Large intestine (tissue), 3 donors: ENCODE measurements around the gene VPS8. TPM values are rescaled to one million over a fixed set of nuclear protein-coding genes. Genes with fewer than 3 reads are reported as not detected.
A peak's percentile ranks its signal among the peaks of the same experiment; 100 is the strongest.

ENCODE experiments used
- DNase-seq, 2 donors: peaks; one replicate each; pipeline versions ENCODE4 v3.0.0 to v3.0.0-alpha.2; 2013
- H3K27ac ChIP-seq: one replicate; pipeline ENCODE4 v1.5.1; 2013; ENCODE audit warnings: low read length
- H3K27me3 ChIP-seq: 2 replicates; pipeline ENCODE4 v1.6.1; 2013; ENCODE audit warnings: low read length; ENCODE audit not compliant: control insufficient read depth, insufficient read depth
- H3K36me3 ChIP-seq: 2 replicates; pipeline ENCODE4 v1.6.1; 2013; ENCODE audit warnings: low read length; ENCODE audit not compliant: control insufficient read depth, insufficient read depth
- H3K4me1 ChIP-seq: one replicate; pipeline ENCODE4 v1.6.1; 2013; ENCODE audit warnings: low read length; ENCODE audit not compliant: control insufficient read depth, insufficient read depth
- H3K4me3 ChIP-seq: one replicate; pipeline ENCODE4 v1.5.1; 2013; ENCODE audit warnings: low read length
- H3K9me3 ChIP-seq: one replicate; pipeline ENCODE4 v1.6.1; 2013; ENCODE audit warnings: mild to moderate bottlenecking, low read depth, low read length, moderate library complexity; ENCODE audit not compliant: control insufficient read depth
- WGBS: methylation state at CpG from one replicate; pipeline ENCODE4 v1.1.5; 2013; ENCODE audit warnings: low lambda C conversion rate; ENCODE audit not compliant: insufficient coverage; 5-methylcytosine and 5-hydroxymethylcytosine counted together
- polyA plus RNA-seq: library from polyadenylated mRNA; unstranded; fragments of 120-200 nt; gene quantifications from one replicate; pipeline ENCODE4 v1.2.1, GENCODE V29; 2013

The VPS8 gene
- polyA plus RNA-seq, 1 donor, result 36.2 TPM

DNA sequence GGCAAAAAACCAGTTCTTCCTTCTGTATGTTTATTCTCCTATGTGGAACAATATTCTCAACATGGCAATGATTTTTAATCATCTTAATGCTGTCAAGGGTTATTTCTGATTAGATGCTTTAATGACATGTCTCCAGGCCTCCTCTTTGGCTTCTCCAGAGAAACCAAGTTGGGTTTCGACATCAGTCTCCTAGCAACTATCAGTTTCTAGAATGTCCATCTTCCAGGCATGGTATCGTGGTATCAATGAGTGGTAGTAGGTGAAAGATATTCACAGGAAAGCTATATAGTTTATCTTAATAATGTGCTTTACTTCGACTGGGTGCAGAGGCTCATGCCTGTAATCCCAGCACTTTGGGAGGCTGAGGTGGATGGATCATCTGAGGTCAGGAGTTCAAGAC, 212.4 kb downstream of the VPS8 start:
- H3K4me3 ChIP-seq, result no peak overlapping the region
- no peak for DNase-seq
- no peak overlapping the region for H3K27ac ChIP-seq
- no peaks in the 10 kb centered on the region for H3K4me1 ChIP-seq
- no CpG with 5 or more reads among the region's 3 CpGs for WGBS
- peaks cover 17% of the 10 kb centered on the region for H3K36me3 ChIP-seq
- H3K9me3 ChIP-seq, result no peaks in the 10 kb centered on the region
- H3K27me3 ChIP-seq, result no peaks in the 10 kb centered on the region

DNA sequence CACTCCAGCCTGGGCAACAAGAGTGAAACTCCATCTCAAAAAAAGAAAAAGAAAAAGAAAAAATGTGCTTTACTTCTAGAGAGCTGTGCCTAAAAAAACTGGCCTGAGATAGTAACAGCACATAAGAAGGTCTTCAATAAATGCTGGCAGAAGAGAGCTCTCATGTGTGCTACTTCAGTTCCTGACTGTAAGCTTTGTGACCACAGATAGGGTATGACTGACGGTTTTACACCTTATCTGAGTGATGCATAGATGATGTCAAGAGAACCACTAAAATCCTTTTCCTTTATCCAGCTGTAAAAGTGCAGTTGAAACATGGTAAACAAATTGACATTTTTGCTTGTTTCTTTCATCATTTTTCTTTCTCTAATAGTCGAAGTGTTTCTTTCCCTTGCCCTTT, 213.0 kb downstream of the VPS8 start:
- no peak for DNase-seq
- 80% methylated on average over 2 of the region's 2 CpGs for WGBS
- Histone ChIP-seq H3K9me3 (no peaks in the 10 kb centered on the region), H3K4me1 (no peaks in the 10 kb centered on the region), H3K36me3 (peaks cover 15% of the 10 kb centered on the region), H3K27ac (no peak overlapping the region), H3K4me3 (no peak overlapping the region), H3K27me3 (no peaks in the 10 kb centered on the region)

DNA sequence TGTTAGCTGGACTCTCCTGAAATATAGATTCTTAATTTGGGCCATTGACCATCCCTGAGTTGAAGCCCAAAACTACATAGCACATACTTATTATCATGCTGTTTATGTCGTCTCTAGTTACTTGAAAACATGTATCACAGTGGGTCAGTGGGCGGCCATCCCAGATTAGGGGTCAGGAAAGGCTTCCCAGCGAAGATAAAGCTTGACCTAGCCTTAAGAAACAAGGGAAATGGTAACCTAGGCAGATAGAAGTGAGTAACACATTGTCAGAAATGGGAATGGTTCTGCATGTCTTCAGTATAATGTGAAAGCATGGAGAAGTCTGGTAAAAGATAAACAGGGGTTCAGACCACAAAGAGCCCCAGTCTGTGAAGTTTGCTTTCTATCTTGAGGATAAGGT, 216.2 kb downstream of the VPS8 start:
- Histone ChIP-seq H3K9me3 (no peaks in the 10 kb centered on the region), H3K27me3 (no peaks in the 10 kb centered on the region), H3K27ac (no peak overlapping the region), H3K4me1 (peaks cover 2% of the 10 kb centered on the region), H3K4me3 (no peak overlapping the region), H3K36me3 (peaks cover 15% of the 10 kb centered on the region)
- whole genome bisulfite sequencing, result 100% methylated on average over 1 of the region's 3 CpGs
- no peak for DNase-seq

DNA sequence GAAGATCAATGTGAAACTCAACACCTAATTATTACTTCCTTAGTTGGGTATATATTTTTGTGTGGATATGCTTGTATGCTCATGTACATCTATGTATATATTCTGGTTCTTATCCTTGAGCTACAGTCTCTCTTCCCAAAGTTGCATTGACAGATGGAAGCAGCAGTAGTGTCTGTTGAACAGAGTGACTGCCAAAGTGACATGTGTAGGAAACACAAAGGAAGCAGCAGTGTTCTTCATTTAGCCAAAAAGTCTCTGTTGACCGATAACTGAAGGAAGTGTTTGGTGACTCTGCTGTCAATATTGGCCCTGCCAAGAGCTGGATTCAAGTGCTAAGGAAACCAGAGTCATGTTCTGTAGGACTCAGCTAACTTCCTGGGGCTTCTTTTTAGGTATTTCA, 217.1 kb downstream of the VPS8 start:
- H3K27ac ChIP-seq, result no peak overlapping the region
- peaks cover 15% of the 10 kb centered on the region for H3K36me3 ChIP-seq
- no peaks in the 10 kb centered on the region for H3K27me3 ChIP-seq
- H3K9me3 ChIP-seq, result no peaks in the 10 kb centered on the region
- peaks cover 2% of the 10 kb centered on the region for H3K4me1 ChIP-seq
- no CpG with 5 or more reads among the region's 1 CpG for WGBS
- no peak for DNase-seq
- H3K4me3 ChIP-seq, result no peak overlapping the region

DNA sequence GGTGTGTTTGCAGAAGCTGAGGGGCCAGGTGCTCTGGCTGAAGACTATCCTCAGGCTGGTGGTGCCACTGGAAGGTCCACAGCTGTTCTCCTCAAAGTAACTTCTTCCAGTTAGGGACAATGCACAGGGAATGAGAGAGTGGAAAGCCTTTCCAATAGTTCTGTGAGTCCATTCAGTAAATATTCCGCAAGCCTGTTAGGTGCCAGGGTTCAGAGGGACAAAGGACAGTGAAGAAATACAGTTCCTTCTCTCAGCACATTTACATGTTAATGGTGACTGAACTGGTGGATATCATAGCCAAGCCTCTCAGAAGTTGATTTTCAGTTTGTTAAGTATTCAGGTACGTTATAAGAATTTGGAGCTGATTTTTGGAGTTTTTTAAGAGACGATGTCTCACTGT, 218.4 kb downstream of the VPS8 start:
- H3K4me3 ChIP-seq, result no peak overlapping the region
- H3K36me3 ChIP-seq, result peaks cover 5% of the 10 kb centered on the region
- H3K27ac ChIP-seq, result no peak overlapping the region
- DNase-seq, result peak; percentile 7 to 53
- WGBS, result no CpG with 5 or more reads among the region's 3 CpGs
- no peaks in the 10 kb centered on the region for H3K9me3 ChIP-seq
- no peaks in the 10 kb centered on the region for H3K27me3 ChIP-seq
- H3K4me1 ChIP-seq, result peaks cover 2% of the 10 kb centered on the region

DNA sequence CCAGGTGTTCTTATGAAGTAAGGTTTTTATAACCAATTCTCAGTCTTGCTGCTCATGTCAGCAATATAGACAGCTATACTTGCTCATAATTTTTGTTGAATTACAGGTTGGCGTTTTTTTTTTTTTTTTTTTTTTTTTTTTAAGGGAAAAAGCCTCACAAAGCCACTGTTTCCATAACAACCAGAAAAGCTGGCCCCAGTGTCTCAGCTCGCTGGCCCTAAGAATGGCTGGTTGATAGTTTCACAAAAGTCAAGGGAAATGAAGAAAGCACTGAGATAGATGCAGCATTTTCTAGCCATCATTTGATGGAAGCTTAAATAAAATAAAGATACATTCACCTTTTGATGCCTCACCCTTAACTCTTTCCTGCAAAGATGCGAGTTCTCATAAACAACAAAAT, 219.0 kb downstream of the VPS8 start:
- Histone ChIP-seq H3K4me3 (no peak overlapping the region), H3K4me1 (peaks cover 2% of the 10 kb centered on the region), H3K27me3 (no peaks in the 10 kb centered on the region), H3K36me3 (peaks cover 3% of the 10 kb centered on the region), H3K9me3 (no peaks in the 10 kb centered on the region), H3K27ac (no peak overlapping the region)
- WGBS, result 100% methylated on average over 1 of the region's 3 CpGs
- no peak for DNase-seq

DNA sequence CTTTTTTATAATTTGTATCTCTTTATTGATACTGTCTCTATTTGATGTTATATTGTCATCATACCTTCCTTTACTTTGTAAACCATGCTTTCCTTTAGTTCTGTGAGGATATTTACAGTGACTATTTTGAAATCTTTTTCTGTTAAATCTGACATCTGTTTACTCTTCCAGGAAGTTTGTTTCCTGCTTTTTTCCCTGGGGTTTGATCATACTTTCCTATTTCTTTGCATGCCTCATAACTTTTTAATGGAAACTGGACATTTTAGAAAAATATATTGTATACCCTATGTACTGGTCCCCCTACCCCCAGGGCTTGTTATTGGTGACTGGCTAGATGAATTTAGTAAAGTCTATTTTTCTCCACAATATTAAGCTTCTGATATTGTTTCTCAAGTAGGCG, 225.8 kb downstream of the VPS8 start:
- no peak for DNase-seq
- Histone ChIP-seq H3K4me3 (no peak overlapping the region), H3K27ac (no peak overlapping the region), H3K36me3 (no peaks in the 10 kb centered on the region), H3K9me3 (peaks cover 12% of the 10 kb centered on the region), H3K27me3 (no peaks in the 10 kb centered on the region), H3K4me1 (no peaks in the 10 kb centered on the region)
- no CpG with 5 or more reads among the region's 1 CpG for WGBS

DNA sequence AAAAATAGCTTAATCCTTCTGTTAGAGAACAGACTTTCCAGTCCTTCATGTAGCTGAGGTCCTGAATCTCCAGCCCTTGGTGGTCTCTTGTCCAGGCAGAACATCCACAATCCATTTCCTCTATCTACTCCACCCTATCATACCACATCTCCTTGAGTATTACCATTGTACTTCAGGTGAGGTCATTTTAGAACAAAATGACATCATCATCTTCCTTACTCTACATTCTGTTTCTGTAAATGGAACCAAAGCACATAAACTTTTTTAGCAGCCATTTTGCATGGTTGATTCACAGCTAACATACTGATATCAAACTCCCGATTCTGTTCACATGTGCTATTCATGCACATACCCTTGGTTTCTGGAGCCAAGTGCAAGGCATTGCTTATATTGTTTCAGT, 228.5 kb downstream of the VPS8 start:
- H3K4me1 ChIP-seq, result peaks cover 11% of the 10 kb centered on the region
- no peak overlapping the region for H3K4me3 ChIP-seq
- H3K9me3 ChIP-seq, result peaks cover 12% of the 10 kb centered on the region
- H3K36me3 ChIP-seq, result no peaks in the 10 kb centered on the region
- 100% methylated on average over 1 of the region's 1 CpG for WGBS
- no peaks in the 10 kb centered on the region for H3K27me3 ChIP-seq
- no peak overlapping the region for H3K27ac ChIP-seq
- DNase-seq, result no peak

DNA sequence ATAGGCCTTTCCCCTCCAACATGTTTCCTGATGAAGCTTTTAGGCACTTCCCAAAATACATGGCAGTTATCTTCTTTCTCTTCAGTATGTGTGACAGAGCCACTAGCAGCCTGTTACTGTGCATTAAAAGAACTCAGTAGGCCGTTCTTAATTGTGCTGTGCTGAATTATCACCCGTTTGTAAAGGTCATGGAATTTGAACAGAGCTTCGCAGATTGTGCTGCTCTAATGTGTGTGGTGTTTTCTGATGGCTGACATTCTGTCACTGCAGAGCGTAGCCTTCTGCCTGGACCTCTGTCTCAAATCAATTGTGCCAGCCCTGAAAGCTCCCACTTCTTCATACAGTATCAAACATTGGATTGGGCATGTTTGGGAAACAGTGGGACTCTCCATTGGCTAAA, 229.6 kb downstream of the VPS8 start:
- H3K36me3 ChIP-seq, result no peaks in the 10 kb centered on the region
- no peak for DNase-seq
- peaks cover 21% of the 10 kb centered on the region for H3K4me1 ChIP-seq
- no peak overlapping the region for H3K4me3 ChIP-seq
- peaks cover 7% of the 10 kb centered on the region for H3K9me3 ChIP-seq
- WGBS, result no CpG with 5 or more reads among the region's 4 CpGs
- H3K27me3 ChIP-seq, result no peaks in the 10 kb centered on the region
- no peak overlapping the region for H3K27ac ChIP-seq

DNA sequence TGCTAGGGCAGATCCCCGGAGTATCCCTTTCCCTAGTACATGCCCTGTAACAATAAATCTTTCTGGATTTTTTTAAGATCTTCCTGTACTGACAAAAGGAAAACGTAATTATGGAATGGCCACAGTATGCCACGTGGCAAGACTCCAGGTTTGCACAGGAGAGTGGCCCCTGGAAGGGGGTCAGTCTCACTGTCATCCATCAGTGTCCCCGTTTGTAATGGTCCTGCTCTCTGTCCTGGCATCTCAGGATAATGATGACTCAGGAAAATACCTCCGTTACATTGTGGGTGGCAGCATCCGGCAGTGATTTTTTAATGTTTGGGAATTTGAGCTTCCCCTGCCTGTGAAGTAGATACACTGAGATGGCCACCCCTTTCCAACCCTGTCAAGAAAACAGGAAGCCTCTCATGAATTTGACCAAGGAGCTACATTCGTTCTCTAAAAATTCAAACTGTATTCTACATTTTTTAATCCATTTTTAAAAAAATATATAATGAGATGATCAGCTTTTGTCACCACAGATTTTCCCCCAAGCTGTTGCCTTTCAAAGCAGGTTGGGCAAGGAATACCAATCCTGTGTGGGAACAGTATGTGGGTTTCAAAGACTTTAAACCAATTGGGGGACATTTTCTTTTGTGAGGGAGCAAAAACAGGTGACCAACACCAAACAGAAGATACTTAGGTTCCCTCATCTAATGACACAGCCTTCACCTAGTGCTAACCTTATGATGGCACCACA, 230.5 kb downstream of the VPS8 start:
- Histone ChIP-seq H3K4me3 (no peak overlapping the region), H3K9me3 (peaks cover 1% of the 10 kb centered on the region), H3K27me3 (no peaks in the 10 kb centered on the region), H3K4me1 (peaks cover 30% of the 10 kb centered on the region), H3K27ac (no peak overlapping the region), H3K36me3 (no peaks in the 10 kb centered on the region)
- DNase-seq, result no peak
- WGBS, result no CpG with 5 or more reads among the region's 7 CpGs

DNA sequence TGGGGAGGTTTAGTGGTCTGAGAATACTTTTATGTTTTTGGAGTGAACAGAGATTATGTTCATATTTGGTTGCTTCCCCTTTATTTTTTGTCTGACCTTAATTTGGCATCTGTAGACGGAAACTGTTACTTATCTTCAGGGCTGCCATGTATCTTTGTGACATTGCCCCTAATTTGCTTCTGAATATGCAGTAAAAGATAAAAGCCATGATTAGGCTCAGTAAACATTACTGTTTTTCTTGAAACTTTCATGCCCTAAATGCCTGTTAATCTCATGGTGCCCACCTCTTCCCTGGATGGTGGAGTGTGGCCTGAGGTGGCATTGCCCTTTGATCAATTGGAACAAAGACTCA, 234.2 kb downstream of the VPS8 start:
- Histone ChIP-seq H3K4me1 (peaks cover 30% of the 10 kb centered on the region), H3K4me3 (no peak overlapping the region), H3K36me3 (peaks cover 27% of the 10 kb centered on the region), H3K27me3 (no peaks in the 10 kb centered on the region), H3K27ac (peak overlapping the region; percentile 86), H3K9me3 (no peaks in the 10 kb centered on the region)
- DNase-seq, result peak in 1 of 2 donors; percentile 72
- WGBS, result no CpG with 5 or more reads among the region's 1 CpG
